ENCODE measurements around the gene RALY.
A peak's percentile ranks its signal among the peaks of the same experiment; 100 is the strongest.
"Not testable (repeated sequence)": the region's sequence is repeated elsewhere in the genome, so short reads cannot be mapped to it uniquely, and the experiment has no call there.

RALY gene

DNA sequence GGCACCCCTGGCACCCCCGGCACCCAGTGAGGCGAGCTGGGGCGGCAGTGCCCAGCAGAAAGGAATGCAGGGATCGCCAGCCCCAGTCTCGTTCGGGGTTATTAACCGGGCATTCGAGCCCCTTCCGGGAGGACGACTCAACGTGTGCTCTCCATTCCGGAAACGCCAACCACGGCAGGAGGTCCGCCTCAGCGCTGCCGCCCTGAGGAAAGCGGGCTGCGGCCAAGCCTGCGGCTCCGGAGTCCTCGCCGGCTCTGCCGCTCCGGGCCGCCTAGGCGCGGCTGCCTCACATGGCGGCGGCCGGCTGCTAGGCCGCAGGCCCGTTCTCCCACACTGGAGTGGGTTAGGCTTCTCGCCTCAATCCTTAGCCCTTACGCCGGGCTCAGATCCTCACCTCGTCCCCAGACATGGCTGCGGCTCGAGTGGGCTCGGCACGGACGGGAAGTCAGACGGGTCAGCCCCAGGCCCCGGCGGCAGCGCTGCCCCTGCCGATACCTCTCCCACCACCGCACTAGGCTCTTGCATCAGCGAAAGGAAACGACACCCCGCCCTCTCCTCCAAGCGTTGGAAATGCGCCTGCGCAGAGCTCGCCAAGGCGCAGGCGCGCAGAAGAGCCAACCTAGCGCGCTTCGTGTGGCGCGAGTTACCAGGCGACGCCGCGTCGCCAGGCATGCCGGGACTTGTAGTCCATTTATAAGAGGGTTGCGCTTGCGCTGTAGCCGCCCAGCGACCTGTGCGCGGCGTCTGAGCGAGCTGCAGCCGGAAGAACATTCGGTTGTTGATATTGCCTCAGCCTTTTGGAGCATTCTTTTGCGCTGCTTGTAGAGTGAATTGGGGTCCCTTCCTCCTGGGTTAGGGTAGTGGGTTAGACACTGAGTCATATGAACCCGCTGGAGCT lies 118.2 kb downstream of the RALY start, which contains the start of gene EIF2S2:
EIF2S2 (minus strand) TSS at position 542 of the 898 bp plus-strand sequence; CDS start at position 409, 133 bp downstream.
- peak; percentile 78 for DNase-seq

DNA sequence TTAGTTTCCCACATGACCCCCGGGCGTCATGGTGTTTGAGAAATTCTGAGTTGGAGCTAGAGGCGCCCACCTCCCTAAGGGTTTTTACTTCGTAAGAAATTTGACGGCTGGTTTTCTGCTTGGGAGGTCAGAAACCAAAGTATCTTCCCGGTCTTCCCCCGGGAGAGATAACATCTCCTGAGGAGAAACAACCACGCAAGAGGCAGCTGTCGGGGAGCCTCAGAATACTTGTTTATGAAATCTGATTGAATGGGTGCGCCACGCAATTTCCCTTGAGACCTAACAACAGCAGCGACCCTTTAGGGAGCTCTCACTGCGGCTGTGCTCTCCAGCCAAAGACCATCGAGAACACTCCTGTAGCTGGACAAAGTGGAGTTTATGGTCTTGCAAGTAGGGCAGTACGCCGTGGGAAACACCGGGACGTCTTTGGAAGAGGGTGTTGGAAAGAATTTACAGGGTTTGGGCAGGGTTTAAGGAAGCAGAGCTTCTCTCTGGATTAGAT lies 118.9 kb downstream of the RALY start:
- no peak for DNase-seq

DNA sequence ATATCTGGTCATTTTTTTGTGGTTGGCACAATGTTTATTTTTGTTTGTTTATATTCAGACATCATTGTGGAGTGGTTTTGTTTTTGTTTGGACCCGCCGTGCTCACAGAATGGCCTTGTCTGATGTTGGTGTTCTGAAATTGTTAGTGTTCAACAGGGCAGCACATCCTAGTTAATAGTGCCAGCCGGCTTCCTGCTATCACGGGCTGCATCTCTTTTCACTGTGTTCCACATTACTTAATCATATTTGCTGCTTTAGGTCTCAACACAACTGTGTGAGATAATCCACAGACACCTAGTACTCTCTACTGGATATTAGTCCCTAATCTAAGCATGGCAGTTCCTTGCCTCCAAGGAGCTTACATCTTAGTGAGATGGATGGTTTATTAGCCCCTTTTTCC lies 121.1 kb downstream of the RALY start:
- no peak for DNase-seq

DNA sequence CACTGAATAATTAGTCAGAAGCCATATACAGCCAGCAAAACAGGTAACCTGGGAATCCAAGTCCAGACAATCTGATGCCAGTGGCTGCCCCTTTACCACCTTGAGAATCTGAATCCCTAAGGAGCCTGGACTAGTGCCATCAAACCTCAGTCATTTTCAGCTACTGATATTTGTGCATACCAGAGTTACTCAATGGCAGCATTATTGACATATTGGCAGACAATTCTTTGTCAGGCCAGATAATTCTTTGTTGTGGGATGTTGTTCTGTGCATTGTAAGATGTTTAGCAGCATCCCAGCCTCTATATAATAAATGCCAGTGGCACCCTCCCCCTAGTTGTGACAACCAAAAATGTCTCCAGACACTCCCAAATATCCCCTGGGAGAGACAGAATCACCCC lies 121.5 kb downstream of the RALY start:
- no peak for DNase-seq

DNA sequence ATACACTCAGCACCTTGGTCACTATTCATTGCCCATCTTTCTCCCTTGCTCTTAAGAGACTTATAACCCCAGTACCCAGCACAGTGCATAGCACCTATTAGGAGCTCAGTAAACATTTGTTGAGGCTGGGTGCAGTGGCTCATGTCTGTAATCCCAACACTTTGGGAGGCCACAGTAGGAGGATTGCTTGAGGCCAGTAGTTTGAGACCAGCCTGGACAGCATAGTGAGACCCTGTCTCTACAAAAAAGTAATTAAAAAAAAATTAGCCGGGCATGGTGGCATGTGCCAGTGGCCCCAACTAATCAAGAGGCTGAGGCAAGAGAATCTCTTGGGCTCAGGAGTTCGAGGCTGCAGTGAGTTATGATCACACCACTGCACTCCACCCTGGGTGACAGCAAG lies 126.5 kb downstream of the RALY start:
- DNase-seq: no peak

DNA sequence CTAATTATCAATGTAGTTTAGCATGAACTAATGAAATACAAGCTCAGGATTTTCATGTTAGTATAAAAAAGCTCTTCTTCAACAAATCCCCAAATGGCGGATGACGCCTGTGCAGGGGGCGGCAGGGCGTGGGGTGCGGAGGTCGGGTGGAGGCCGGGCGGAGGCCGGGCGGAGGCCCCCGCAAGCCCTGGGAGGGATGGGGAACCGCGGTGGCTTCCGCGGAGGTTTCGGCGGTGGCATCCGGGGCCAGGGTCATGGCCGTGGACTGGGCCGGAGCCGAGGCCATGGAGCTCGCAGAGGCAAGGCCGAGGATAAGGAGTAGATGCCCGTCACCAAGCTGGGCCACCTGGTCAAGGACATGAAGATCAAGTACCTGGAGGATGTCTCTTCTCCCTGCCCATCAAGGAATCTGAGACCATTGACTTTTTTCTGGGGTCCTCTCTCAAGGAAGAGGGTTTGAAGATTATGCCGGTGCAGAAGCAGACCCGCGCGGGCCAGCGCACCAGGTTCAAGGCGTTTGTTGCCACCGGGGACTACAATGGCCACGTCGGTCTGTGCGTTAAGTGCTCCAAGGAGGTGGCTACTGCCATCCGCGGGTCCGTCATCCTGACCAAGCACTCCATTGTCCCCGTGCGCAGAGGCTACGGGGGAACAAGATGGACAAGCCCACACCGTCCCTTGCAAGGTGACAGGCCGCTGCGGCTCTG lies 128.7 kb downstream of the RALY start:
- no peak for DNase-seq

DNA sequence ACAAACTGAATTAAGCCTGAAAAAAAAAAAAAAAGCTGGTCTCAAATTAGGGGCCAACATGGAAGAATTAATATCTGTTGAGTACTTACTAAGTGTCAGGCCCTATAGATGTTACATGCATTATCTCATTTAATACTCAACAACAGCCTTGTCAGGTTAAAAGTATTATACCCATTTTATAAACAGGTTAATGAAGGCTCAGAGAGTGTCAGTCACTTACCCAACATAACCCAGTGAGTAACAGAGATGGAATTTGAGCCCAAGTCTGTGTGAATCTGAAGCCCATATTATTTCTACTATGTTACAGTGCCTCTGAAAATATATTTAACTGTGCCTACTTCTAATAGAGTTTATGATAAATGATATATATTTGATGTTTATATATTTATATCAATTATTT lies 129.6 kb downstream of the RALY start:
- no peak for DNase-seq

DNA sequence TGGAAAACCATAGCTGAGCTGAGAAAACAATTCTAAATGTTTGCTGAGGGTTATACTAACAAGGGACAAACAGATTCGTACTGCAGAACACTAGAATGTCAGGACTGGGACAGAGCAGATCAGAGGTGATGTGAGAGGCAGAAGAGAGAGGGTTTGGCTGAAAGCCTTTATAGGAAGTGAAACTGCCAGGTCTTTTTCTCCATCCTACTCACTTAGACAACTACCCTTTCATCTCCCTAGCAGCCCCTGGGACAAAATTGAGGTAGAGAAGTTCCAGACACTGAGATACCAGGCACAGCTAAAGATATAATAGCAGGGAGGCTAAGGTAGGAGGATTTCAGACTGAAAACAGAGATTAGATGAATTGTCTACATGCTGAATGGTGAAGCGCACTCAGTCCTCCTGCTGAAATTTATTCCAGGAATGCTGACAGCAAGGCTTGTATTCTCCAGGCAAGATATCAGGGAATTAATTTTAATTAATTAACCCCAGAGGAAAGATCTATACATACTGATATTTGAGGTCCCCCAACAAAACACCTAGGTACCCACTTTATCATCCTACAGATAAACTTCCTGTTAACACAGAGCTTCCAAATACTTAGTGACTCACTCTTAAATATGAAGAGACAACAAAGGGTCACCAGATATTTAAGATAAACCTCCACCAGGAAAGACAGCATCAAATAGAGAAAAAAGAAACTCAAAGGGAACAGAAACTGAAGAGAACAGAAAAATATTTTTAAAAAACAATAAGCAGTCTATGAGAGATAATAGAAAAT lies 130.9 kb downstream of the RALY start:
- DNase-seq: no peak

DNA sequence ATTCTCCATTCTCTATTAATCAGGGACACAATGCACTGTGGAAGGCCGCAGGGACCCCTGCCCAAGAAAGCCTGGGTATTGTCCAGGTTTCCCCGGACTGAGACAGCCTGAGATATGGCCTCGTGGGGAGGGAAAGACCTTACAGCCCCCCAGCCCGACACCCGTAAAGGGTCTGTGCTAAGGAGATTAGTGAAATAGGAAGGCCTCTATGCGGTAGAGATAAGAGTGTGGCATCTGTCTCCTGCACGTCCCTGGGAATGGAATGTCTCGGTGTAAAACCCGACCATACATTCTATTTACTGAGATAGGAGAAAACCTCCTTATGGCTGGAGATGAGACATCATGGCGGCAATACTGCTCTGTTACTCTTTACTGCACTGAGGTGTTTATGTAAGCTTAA lies 134.1 kb downstream of the RALY start:
- DNase-seq: no peak

DNA sequence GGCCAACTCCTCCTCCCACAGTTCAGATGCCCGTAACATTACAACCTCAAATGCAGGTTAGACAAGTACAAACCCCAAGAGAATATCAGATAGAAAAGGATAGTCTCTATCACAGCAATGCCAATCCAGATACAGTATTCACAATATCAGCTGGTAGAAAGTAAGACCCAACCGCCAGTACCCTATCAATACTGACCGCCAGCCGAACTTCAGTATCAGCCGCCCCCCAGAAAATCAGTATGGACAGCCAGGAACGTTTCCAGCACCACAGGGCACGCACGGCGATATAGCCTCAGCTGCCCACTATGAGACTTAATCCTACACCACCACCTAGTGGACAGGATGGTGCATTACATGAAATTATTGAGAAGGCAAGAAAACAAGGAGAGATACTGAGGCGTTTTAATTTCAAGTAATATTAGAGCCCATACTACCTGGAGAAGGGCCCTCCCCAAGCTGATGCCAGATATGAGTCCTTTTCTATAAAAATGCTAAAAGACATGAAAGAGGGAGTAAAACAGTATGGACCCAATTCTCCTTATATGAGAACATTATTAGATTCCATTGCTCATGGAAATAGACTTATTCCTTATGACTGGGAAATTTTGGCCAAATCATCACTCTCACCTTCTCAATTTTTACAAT lies 135.9 kb downstream of the RALY start:
- DNase-seq: peak; percentile 29

DNA sequence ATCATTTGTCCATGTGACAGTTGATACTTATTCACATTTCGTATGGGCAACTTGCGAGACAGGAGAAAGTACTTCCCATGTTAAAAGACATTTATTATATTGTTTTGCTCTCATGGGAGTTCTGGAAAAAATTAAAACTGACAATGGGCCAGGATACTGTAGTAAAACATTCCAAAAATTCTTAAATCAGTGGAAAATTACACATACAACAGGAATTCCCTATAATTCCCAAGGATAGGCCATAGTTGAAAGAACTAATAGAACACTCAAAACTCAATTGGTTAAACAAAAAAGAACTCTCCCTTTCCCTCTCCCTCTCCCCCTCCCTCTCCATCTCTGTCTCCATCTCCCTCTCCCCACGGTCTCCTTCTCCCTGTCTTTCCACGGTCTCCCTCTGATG lies 137.8 kb downstream of the RALY start:
- DNase-seq: no peak

DNA sequence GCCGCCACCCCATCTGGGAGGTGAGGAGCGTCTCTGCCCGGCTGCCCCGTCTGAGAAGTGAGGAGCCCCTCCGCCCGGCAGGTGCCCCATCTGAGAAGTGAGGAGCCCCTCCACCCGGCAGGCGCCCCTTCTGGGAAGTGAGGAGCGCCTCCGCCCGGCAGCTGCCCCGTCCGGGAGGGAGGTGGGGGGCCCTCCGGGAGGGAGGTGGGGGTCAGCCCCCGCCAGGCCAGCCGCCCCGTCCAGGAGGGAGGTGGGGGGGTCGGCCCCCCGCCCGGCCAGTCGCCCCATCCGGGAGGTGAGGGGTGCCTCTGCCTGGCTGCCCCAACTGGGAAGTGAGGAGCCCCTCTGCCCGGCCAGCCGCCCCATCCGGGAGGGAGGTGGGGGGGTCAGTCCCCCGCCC lies 138.8 kb downstream of the RALY start:
- DNase-seq: not testable (repeated sequence)

DNA sequence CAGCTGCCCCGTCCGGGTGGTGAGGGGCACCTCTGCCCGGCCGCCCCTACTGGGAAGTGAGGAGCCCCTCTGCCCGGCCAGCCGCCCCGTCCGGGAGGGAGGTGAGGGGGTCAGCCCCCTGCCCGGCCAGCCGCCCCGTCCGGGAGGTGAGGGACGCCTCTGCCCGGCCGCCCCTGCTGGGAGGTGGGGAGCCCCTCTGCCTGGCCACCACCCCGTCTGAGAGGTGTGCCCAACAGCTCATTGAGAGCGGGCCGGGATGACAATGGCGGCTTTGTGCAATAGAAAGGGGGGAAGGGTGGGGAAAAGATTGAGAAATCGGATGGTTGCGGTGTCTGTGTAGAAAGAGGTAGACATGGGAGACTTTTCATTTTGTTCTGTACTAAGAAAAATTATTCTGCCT lies 139.2 kb downstream of the RALY start:
- not testable (repeated sequence) for DNase-seq

DNA sequence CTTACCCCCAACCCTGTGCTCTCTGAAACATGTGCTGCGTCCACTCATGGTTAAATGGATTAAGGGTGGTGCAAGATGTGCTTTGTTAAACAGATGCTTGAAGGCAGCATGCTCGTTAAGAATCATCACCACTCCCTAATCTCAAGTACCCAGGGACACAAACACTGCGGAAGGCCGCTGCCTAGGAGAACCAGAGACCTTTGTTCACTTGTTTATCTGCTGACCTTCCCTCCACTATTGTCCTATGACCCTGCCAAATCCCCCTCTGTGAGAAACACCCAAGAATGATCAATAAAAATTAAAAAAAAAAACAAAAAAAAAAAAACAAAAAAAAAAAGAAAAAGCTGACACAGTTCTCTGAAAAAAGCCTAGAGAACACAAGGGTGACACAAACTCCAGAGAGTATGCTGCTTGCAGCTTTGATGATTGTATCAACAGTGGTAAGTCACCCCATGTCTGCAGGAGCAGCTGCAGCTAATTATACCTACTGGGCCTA lies 139.7 kb downstream of the RALY start:
- not testable (repeated sequence) for DNase-seq
